GM18517 (cell line): ENCODE results near the gene L3MBTL4.

Experiments used
- ATAC-seq: cut with Tn5 transposase; IDR thresholded peaks from one replicate; pipeline ENCODE4 v1.9.1; 2021; ENCODE audit warnings: mild to moderate bottlenecking, moderate library complexity; ENCODE audit not compliant: unreplicated experiment

L3MBTL4 gene

DNA sequence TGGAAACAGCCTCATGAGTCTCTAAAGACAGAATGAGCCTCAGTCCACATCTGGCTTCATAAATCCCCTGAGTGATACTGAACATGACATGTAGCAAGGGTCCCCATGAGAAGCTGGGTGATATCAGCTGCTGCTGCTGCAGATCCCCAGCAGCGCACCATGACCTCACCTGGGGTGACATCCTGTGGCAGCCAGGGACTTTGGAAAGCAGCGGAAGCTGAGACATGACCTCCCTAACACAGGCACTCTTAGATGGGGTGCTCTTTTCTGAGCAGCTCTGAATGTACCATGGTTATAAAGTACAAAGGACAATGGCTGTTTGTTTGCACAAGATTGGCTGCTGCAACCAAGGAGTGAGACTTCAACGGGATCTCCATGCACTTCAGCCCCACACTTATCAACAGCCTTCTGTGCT lies 444.7 kb downstream of the L3MBTL4 start:
- no peak for ATAC-seq

DNA sequence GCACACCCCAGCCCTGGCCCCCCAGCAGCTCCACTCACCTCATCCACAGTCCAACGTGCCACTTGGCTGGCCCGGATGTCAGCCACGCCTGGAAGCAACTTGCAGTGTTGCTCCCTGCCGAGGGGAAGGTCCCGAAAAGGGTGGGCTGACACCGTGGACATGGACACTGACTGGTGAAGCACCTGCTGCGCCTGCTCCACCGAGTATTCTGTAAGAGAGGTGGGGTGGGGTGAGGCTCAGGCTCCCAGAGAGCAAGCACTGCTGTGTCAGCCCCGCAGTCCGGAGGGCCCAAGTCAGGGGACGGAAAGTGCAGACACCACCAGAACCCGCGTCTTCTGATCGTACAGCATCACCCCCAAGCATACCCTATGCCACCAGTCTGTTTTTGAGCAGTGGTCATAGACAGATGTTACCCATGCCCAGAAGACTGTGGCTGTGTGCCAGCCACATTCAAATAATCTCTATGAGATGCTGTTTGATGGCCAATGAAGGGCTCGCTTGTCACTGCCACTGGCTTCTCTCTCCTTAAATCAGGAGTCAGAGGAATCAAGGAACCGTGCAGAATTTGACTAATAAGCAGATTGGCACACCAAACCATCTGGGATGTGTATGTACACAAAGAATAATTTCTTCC lies 445.2 kb downstream of the L3MBTL4 start:
- no peak for ATAC-seq

DNA sequence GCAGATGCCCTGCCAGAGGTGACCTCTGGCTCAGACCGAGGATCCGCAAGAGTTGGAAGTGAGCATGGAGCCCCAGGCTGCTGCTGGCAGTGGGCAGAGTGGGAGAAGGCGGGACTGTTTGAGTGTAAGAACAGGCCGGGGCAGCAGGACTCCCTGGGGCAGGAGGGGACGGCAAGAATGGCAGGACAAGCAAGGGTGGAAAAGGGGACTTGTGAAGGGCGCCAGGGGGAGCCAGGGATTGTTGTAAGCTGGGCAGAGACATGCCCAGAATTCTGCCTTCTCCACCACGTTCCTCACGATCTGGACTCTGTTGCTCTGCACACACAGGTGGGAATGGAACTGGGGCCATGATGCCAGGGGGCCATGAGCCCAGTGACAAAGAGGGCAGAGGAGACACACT lies 447.0 kb downstream of the L3MBTL4 start:
- ATAC-seq = no peak

DNA sequence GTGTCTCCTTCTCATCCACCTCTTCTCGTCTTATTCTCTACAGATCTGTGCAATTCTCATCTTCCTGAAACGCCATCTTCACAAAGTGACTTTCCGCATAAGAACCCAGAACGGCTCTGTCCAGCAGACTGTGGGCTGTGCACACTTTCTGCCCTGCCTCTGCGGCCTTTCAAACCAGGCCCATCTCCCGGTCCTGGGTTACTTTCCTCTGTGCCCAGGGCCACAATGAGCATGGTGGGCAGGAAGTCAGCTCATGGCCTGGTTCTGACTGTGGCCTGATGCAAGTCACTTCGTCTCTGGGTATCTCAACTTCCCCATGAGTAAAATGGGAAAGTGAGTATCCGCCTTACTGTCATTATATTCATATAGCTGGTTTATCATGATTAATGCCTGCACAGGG lies 447.7 kb downstream of the L3MBTL4 start:
- ATAC-seq = no peak

DNA sequence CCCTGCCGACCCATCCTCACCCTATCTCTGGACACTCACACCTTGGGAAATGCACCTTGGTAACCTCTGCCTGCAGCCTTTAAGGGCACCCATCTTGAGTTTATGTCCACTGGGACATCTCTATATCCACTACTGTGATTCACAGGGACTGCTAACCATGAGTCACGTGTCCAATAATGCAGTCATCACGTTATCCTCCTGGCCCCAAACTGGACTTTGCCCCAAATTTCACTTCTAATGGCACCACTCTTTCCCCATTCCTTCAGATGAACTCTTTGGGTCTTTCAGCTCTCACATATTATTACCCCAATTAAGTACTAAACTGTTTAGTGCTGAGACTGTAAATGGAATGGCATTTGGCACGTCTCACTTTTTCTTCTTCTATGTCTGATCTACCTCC lies 448.2 kb downstream of the L3MBTL4 start:
- no peak for ATAC-seq

DNA sequence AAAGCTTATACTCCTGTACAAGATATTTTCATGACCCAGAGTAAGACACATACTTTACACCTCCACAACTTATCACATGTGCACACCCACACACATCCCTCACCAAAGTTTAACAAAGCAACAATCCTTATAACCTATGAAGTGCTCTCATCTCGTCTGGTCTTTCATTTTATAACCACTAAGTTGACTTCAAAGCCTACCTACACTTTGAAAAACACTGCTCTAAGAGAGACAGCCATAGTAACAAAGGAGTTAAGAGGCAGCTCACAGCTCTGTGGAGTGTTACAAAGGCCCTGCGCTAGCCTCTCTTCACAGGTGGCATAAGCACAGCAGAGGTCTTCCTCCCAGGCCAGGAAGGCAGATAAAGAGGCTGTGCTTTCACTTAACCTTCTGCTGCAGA lies 449.7 kb downstream of the L3MBTL4 start:
- ATAC-seq = no peak

DNA sequence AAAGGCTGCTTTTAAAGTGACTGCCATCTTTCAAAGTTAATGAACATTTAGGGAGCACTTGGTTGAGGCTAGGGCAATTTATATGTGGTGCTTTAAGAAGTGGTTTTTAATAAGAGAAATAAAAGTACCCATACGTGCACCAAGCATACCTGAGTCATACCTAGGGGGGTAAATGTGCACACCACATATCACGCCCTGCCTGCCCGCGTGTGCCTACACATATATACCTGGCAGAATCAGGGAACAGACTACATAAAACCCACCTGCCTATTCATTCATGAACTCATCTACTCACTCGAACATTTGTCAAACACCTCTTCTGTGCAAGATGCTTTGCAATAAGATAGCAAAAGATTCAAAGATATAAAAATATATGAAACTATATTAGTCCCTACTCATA lies 450.1 kb downstream of the L3MBTL4 start:
- ATAC-seq = no peak

DNA sequence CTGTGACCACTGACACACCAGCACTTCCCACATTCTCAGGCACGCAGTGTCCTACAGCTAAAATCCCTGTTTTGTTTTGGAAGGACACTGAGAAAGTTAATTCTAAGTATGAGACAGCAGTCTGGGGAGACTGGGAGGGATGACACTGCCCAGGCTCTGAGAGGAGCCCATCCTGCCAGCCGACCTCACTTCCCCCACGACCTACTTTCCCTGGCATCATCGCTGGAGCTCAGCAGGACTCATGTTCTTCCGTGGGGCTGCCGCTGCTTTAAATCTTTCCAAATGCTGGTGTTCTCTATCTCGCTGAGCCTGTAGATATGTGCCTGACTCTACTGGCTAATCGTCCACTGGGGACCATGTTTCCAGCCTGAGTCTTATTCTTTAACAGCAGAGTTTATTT lies 450.6 kb downstream of the L3MBTL4 start:
- ATAC-seq = no peak

DNA sequence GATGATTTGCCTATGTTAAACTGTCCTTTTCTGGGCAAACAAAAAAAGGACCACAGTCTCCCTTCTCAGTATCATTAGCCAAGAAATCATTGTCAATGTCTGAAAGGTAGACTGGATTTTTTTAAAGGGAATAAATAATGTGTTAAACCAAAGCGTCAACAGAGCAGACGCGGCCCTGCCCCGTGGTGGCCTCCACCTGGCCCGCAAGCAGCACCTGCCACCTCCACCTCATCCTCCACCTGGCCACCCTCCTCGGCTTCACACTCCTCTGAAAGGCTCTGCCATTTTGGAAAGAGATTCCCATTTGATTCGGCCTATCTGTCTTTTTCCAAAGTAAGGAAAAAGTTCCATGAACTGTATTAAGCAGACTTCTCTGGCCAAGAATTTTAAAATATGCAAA lies 451.4 kb downstream of the L3MBTL4 start:
- no peak for ATAC-seq

DNA sequence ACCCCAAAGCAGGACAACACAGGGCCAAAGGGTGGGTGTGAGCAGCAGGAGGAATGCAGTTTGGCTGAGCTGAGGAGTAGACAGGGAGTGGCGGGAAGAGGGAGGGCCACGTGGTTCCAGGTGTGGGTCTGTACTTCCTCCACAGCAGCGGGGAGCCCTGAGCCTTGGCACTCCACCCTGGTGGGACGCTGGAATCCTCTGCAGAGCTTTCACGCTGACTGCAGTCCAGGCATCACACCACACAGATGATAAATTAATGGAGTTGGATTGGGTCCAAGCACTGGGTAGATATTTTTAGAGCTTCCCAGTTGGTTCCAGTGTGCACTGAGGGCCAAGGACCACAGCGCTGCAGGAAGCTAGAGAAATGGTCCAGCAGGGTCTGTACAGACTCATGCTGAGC lies 452.3 kb downstream of the L3MBTL4 start:
- no peak for ATAC-seq

DNA sequence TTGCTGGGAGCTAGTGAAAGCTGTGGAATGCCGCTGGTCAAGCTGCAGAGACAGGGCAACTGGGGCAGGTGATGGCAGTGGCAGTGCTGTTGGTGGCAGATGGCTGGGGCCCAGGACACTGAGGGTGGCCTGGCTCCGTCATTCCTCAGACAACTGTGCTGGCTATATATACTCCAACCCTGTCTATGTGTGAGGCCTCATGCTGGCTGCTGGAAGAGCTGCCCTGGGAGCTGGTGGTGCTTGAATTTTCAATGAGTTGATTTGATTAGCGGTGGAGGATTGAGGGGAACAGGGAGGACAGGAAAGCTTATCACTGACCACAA lies 452.9 kb downstream of the L3MBTL4 start:
- no peak for ATAC-seq

DNA sequence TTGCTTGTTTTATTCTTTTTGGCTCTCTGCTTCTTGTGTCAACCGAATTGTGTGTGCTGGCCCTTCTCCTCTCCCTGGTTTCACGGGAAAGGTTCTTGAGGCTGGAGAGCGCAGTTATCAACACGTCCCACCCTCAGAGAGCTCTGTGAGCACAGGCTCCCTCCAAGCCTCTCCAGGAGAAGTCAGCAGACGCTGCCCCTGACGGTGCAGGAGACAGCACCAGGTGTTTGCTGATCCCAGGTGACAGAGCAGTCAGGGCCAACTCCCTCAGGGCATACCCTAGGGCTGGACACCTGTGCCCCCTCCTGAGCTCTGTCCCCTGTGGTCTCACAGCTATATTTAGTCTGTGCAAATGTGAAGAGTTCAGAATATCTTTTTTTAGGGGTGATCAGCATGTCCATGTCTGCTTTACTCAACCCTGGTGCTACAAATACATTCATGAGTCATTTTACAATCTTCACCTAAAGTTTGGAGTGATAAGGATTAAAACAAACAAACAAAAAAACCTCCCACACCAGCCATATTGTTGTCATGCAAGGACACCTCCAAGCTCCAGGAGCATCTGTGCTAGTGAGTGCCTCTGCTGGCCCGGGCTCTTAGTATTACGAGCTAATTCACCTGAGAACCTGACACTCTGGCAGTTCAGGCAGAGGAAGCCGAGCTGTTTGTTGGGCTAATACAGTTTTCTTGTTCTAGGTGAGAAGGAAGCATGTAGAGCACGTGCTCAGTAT lies 453.4 kb downstream of the L3MBTL4 start:
- ATAC-seq = no peak

DNA sequence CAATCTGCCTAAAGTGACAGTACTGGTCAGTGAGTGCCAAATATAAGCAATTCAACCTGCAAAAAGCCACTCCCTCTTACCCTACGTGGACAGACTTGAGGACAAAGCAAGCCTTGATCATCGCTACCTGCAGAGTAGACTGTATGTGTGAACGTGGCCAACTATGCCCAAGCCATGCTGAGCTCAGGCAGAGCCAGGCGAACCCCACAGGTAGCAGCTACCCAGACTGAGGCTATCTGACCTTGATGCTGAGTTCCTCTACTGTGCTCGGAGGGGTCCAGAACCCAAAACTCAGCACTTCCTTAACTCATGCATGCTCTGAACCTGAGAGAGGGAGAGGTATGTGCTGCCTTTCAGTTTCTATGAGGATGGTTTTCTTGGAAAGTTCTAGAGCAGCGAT lies 455.9 kb downstream of the L3MBTL4 start:
- no peak for ATAC-seq

DNA sequence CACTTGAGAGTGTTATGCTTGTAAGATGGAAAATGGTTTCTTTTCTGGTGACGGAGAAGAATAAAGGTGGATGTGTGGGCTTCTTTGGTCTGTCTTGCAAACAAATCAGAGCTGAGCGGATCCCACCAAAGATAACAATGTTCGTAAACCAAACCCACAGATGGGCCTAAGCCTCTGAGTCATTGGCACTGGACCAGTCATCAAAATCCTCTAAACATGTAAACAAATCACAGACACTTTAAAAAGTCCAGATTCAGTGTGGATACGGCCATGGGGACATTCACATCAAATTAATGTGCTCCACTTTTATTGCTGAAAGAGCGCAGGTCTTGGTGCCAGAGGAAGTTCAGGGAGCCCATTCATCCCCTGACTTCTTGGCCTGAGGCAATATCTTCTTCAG lies 458.9 kb downstream of the L3MBTL4 start:
- no peak for ATAC-seq

DNA sequence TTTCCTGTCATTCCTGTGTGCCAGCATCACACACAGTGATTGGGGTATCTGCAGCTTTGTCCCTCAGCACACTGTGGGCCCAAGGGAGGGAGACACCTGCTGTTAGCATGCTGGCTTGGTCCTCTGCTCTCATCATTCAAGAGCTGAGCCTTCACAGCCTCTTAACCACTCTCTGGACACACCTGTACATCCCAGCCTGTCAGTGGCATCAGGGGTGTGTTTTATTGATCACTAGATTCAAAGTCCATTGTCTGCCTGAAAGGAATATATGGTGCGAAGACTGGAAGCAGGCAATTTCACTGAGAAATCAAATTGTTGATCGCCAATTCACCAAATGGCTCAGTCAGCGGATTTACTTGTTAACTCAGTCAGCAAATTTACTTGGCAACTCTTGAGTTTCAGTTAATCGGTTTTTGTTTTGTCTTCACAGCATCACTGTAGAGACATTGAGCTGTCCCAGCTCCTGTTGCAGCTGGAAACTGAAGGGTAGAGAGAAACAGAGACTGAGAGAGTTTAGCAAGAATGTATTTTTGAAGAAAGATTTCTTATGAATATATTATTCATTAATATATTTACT lies 463.1 kb downstream of the L3MBTL4 start:
- ATAC-seq = no peak

DNA sequence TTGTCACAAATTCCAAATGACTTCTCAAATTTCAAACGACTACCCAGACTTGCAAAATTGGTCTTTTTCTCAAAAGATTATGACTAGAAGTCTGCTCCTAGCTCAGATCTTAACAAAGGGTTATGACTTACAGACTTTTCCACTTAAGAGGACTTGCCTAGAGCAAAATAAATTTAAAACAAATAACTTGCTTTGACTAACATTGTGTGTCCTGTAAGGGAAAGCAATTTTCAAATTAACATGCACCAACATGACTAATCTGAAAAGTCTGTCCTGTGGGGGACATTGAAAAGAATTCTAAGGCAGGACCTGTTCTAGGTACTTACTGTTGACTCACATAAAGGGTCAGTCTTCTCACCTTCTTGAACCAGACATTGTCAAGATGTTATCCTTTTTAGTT lies 465.9 kb downstream of the L3MBTL4 start:
- ATAC-seq = no peak

DNA sequence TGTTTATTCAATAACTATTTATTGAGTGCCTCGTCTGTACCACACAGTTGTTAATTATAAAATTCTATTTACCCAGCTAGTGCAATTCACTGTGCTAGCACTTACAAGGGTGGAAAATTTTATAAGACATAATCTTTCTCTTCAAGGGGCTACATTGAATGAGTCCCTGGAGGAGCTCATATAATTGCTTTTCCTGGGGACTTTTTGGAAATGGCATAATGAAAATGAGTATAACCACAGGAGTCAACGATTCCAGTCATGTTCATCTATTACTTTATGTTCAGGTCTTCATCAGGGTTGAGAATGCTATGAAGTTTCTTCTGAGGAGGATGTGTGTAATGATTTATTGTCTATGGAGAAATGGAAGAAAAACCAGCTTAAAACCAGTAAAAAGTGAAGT lies 466.5 kb downstream of the L3MBTL4 start:
- ATAC-seq = no peak

DNA sequence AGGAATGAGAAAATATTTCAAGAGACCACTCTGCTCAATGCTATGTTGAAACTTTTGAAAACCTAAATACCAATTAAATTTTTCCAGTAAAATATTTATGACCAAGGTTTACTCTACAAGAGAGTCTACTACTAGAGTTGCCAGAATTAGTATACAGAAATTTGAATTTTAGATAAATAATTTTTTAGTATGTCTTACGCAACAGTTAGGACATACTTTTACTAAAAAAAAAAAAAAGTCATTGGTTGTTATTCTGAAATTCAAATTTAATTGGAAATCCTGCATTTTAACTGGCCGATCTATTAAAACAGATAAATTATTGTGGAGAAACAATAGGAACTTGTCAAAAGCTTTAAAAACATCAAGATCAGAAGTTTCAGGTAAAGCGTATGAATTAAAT lies 470.3 kb downstream of the L3MBTL4 start:
- no peak for ATAC-seq

DNA sequence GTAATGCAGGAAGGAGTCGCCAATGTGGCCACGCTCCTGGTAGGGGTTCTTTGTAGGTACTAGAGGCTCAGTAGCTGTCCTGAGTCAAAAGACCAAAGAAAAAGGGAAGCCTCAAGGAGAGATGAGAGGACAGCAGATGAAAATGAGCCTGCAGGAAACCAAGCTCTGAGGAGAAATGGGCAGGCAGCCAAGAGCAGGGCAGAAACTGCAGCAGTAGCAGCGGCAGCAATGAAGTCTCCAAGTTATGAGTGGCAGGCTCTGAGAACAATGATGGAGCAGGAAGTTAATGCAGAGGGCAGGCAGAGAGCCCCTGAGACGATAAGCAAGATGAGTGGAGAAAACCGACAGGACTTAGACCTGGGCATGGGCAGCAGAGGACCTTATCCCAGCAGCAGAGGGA lies 471.2 kb downstream of the L3MBTL4 start:
- no peak for ATAC-seq

DNA sequence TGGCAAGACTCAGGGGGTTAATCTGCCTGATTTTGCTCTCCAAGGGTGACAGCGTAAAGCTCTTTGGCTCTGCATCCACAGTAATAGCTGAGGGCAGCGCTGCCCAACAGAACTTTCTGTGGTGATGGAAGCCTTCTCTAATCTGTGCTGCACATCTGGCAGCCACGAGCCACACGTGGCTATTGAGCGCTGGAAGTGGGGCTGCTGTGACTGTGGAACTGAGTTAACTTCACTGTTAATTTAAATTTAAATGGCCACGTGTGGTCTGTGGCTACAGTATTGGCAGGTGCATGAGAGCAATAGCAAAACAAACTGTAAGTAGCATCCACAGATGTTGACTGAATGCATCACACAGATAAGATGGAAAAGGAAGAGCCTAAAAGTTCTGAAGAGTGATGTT lies 472.1 kb downstream of the L3MBTL4 start:
- ATAC-seq = no peak

DNA sequence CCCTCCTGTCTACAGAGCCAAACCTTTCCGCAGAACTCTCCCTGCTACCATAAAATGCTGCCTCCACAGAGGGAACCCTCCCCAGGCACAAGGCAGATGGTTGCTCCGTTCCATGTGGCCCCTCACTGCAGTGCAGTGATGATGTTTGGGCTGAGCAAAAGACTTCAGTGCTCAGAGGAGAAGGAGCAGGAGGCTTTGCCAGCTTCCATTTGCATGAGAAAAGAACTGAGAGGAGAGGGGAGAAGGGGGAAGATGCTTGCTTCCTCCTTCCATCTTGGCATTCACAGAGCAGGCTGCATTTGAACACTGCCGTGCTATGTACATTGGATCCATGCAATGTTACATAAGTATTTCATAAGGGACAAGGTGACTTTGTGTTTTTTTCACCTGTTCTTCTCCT lies 472.8 kb downstream of the L3MBTL4 start:
- no peak for ATAC-seq

DNA sequence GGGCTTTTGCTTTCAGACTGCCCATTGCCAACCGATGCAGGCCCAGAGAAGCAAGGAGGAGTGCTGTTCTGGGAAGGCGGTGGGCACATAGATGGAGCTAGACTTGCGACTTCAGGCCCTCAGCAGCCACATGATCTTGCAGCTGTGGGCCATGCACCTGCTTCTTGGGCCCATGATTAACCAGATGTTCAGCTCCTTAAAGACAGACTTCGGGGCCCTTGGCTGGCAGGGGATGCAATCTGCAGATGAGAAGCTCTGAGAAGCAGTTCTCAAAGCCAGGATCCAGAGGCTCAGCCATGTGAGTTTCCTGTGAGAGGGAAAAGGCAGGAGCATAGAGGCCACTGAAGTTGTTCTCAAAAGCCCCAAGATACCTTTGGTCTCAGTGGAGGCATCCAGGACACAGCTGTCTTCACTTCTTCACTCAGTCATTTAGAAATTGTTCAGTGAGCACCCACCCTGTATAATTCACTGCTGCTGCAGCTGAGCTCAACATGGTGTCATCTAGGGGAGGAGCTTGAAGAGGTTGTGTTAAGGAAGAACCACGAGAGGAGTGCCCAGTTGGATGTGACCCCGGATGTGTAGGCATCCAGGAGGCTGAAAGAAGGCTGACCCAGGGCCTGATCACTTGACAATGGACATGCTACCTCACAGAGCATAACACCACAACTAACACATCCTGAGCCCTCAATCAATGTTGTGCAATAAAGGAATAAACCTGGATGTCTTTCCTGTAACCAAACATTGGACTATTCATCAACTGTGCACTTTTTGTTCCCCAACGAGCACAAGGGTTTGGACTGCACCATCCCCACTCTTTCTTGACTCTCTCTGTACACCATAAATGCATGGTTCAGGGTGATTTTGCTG lies 474.7 kb downstream of the L3MBTL4 start:
- no peak for ATAC-seq
